Activated CD8-positive, alpha-beta memory T cell treated with anti-CD3 and anti-CD28 coated beads, Interleukin-2, amount 50 U/mL, for 4 hours (primary cell): Measurements from ENCODE around the gene PPP1R12C.
"Not testable (repeated sequence)": the region's sequence is repeated elsewhere in the genome, so short reads cannot be mapped to it uniquely, and the experiment has no call there.

Experiments used
- DNase-seq: peaks from one replicate; pipeline ENCODE4 v3.0.0-alpha.2; 2020

PPP1R12C gene

DNA sequence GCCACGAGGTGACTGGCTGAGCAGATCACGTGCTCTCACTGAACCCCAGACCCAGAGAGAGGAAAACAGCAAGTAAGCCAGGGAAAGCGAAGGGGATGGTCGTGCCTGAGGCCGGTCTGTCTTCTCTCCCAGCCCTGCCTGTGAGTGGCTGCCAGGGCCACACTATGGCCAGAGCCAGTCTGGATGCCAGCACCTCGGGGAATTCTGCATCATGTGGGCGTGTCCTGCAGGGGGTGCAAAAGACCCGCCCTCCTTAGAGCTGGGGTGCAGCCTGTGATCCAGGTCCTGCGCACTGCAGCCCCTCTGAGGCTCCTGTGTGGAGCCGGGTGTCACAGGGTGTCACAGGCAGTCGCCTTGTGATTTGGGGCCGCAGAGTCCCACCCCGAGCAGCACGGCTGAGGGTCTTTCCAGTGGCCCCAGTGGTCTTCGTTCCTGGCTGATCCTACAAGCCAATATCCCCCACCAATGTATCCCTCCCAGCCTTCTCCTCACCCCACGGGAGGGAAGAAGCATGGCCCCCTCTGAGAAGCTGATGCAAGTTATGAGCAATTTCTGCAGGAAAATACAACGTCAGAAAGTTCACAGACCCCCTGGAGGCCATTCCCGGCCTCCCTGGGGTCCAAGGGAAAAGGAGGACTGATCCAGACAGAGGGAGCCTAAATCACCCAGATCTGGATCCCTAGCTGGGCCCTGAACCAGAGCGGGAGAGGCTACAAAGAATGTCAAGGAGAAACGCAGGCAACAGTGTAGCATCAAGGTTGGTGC lies 7.7 kb downstream of the PPP1R12C start:
- no peak for DNase-seq

DNA sequence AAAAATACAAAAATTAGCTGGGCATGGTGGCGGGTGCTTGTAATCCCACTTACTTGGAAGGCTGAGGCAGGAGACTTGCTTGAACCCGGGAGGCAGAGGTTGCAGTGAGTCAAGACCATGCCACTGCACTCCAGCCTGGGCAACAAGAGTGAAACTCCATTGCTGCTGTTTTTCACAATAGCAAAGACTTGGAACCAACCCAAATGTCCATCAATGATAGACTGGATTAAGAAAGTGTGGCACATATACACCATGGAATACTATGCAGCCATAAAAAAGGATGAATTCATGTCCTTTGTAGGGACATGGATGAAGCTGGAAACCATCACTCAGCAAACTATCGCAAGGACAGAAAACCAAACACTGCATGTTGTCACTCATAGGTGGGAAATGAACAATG lies 10.2 kb downstream of the PPP1R12C start:
- not testable (repeated sequence) for DNase-seq

DNA sequence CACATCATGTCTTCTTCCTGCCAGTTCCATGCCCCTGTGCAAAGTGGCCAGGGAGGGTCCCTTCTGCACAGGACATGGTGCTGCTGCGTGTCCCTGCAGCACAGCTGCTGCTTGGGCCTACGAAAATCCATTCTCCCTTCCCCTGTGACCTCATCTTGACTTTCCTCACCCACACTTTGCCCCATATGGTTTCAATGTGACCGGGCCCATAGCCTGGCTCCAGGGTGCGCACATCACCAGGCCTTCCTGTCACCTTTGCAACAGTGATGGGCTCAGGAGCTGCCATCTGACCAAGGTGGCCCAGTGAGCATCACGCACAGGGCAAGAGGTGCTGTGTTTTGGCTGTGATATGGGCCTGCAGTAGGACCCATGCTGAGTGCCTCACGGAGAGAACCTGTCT lies 10.8 kb downstream of the PPP1R12C start:
- DNase-seq, result no peak

DNA sequence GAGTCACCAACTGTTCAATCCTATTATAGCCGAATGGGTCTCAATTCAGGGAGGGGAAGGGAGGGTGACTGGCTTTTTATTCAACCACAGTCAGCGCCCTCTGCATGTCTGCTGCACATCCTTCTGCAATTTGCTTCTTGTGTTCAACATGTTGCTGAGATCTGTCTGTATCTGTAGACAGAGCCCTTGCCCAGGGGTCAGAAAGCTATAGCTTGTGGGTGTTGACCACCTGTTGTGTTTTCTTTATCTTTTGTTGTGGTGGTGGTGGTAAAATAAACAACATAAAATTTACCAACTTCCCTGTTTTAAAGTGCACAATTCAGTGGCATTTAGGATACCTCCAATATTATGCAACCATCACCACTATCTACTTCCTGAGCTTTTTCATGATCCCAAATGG lies 12.2 kb downstream of the PPP1R12C start:
- DNase-seq, result no peak

DNA sequence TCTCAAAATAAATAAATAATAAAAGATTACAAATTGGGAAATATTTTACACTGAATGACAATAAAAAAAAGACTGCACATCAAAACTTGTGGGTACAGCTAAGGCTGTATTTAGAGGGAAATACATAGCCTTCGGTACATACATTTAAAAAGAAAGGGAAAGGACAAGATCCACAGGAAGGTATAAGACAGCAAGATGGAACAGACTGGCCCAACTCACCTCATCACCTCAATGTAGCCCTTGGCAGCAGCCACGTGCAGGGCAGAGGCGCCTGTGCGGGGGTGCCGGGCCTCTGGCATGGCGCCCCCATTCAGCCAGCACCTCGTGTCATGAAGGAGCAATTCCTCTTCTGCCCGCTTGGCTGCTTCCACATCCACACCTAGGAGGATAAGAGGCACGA lies 14.2 kb downstream of the PPP1R12C start:
- DNase-seq, result no peak

DNA sequence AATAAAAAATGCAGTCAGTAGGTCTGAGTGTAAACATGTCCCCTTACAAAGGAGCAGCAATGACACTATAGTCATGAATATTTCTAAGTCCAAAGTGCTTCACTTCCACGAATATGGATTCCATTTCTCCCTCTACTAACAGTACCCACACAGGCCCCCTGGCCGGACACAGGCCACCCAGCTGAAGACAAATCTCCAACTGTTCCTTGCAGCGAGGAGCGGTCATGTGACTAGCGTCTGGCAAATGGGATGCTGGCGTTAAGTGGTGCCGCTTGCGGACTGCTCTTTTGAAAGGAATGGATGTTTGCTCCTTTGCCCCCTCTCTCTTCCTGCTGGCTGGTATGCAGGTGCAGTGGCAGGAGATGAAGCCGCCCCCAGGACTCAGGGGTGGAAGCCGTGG lies 16.2 kb downstream of the PPP1R12C start:
- DNase-seq, result no peak

DNA sequence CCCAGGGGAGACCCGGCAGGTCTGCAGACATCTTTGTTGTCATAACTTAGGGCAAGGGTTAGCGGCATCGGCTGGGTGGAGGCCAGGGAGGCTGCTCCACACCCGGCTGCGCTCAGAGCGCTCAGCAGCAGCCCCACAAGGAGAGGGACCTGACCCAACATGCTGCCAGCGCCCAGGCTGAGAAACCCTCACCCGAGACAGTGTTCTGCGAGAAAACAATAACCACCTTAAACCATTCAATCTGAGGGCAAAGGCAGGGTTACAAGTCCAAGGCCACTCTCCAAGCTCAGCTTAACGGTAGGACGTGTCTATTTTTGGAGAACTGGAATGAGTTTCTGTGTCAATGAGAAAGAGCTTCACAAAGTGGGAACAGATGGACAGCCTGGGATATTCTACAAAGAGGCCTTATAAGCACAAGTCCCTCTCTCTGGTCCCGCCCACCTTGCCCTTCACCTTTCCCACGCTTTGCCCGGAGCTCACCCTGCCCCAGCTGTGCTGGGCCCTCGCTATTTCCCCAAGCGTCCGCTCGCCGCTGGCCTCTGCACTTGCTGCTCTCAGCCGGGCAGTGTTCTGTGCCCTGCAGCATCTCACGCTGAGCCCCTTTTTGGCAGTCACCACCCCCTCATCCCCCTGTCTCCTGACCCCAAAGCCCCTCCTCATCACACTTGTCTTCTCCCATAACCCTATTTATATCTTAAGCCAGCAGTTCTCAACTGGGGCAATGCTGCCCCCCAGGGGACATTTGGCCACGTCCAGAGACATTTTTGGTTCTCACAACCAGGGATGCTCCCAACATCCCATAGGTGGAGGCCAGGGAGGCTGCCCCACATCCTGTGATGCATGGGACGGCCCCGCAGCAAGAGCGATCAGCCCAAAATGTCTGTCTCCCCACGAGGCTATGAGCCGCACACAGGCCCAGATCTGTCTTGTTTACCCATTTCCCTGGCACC lies 17.6 kb downstream of the PPP1R12C start:
- DNase-seq, result no peak

DNA sequence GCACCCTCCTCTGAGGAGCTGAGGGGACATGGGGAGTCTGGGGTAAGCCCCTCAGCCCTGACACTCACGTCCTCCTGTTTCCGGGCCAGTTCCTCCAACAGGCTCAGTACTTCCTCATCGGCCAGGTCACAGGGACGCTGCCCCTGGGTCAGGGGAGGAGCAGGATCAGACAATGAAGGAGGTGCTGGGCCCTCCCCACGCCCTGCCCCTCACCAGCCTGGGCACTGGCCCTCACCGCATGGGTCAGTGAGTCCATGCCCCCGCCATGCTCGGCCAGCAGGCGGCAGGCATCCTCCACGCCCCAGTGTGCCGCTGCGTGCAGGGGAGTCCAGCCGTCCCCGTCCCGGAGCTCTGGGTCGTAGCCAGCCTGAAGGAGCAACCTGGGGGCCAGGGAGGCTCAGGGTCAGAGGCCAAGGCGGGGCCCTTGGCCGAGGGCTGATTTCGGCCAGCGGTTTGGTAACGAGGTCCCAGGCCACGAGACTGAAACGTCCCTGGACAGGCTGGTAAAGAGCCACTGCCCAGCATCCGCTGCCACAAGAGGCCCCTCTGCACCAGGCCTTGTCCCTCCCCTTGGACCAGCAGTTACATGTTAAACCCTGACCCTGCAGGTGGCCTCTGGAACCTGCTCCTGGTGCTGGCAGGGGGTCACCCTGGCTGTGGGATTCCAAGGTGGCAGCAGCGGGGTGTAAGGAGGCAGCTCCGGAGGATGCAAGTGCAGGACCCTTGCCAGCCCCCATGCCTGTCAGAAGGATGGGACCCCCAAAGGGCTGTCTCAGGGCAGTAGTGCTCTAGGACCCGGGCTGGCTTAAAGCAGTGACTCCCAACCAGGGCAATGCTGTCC lies 18.5 kb downstream of the PPP1R12C start:
- DNase-seq, result no peak

DNA sequence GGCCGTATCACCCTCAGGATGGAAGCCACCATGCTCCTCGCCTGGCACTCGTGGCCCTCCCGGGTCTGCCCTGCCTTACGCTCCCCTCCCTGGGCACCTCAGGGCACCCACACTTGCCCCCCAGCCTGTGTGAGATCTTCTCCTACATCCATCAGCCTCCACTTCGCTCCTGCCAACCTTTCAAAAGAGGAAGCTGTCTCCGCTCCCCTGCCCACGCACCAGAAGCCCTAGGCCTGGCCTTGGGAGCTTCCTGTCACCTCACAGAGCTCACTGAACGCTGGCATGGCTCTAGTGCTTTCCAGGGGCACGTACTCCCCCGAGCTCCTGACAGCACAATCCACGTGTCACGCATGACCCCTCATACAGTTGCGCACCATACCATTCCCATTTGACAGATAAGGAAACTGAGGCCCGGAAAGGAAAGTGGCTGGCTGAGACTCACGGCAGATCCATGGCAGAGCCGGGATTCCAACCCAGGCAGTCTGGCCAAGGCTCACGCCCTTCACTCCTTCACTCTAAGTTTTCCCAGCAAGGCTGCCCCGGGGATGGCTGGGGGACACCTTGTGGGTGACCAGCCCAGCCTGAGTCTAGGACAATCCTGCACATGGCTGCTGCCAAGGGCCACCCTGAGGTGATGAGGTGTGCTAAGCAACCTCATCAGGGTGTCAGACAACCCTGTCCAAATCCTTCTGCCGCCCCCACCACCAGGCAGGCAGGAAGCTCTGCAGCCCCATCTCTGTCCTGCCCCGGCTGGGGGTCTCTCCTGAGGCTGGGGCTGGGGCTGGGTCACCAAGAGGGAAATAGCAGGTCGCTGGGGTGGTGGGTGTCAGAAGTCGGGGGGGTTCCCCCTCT lies 19.3 kb downstream of the PPP1R12C start:
- DNase-seq, result no peak

DNA sequence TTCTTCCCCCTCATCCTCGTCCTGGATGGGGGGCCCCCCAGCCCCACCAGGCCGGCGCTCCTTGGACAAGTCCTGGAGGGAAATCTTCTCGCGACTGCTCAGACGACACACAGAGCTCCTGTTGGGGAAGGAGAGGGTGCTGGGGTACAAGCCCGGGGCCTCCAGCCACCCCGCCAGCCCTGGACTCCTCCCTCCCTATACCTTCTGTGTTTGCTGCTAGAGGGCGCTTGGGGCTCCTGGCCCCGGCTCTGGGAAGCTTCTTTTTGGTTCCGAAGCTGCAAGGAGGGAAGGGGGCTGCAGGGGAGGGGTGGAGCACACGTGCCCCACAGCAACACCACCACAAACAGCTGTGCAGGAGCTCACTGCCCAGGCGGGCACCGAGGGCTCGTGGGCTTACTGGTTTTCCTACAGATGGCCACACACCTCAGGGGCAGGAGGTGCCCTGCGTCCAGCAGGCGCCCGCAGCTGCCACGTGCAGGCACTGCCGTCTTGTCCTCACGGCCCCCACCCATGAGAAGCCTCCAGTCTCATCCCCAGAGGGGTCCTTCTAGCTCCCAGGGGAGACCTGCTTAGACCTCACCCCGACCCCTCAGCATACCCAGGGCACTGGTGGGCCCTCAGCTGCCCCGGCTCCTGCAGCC lies 21.3 kb downstream of the PPP1R12C start:
- no peak for DNase-seq

DNA sequence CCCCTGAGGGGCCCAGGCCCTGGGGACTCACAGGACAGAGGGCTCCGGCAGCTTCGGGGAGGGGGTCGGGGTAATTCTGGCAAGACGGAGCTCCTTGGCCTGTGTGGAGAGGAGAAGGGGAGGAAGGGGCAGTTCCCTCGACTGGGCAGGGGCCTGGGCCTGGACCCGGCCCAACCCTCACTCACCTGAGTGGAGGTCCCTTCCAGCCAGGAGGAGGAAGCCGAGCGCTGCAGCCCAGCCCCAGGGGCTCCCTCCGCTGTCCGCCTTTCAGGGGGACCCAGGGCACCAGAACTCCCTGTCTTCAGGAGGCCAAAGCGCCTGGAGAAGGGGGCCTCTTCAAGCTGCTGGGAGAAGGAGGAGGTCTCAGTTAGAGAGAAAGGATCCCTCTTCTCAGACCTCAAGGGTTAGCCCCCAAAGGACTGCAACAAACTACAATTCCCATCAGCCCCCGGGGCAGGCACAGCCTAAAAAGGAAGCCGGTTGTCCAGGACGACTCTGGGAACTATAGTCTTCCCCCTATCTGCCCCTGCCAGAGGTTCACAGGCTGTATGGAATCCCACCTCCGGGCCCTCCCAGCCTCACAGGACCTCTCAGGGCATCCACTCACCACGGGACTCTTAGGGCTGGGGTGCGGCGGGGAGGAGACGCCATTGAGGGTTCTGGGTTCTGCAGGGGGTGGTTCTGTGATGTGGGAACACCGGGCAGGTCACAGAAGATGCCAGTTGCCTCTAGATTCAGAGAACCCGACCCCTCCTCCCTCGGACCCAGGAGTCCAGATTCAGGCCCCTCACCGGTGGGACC lies 22.0 kb downstream of the PPP1R12C start:
- DNase-seq, result no peak

DNA sequence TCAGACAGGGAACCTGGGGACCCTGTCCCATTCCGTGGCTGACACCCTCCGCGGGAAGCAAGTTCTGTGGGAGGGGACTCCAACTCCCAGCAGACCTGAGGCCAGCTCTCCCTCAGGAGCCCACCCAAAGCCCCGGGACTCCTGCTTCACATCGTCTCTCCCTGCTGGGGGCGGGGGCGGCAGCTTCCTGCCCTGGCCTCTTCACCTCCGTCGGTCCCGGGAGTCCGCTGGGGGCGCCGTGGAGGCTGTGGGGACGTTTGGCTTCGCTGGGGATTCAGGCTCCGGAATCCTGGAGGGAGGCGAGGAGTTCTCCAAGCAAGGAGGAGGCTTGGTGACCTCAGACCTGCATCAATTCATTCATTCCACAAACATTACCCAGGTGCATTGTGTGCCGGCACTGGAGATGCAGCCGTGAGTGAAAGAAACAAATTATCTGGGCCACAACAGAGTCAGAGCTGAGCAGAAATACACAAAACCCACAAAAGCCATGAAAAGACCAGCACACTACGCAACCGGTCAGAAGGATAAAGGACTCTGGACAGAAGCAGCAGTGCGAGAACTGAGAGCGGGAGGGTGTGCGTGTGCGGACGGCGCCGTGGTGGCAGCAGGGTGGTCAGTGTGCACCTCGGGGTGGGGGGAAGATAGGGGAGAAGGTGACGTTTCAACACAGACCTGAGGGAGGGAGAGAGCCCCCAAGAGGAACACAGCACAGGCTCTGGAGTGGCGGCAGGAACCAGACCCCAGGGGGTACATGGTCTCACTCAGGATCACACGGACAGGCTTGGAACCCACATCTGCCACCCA lies 22.8 kb downstream of the PPP1R12C start:
- DNase-seq, result no peak

DNA sequence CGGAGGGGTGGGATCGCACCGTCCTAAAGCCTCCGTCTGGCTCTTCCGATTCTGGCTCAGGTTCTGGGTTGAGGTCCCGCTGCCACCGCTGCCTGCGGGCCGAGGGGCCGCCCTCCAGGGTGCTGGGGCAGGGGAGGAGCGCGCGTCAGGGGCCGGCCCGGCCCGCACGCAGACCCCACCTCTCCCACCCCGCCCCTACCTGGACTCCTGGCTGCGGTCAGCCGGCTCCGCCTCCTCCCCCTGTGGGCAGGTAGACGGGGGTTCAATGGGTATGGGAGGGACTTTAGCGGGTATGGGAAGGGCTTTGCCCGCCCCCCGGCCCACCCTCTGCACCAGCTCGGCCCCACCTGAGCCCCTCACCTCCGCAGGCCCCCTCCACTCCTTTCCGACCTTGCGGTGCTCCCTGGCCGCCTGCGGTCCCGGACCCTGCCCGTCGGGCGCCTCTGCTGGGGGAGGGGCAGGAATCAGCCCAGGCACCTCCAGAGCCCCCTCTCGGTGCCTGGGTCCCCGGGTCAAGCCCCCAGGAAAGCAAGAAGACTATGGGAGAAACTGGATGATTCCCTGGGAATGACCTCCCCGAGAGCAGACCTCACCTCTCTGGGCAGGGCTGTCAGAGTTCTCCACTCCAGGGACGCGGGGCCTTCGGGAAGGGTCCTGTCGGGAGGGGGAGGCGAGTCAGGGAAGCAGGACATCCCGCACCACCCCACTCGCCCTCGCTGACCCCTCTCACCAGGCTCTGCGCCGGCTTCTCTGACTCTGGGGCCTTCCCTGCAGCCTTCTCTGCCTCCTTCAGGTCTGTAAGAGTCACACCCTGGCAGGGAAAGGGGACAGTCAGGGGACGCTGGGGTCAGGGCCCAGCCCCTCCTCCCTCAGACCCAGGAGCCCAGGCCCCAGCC lies 24.8 kb downstream of the PPP1R12C start:
- DNase-seq, result no peak

DNA sequence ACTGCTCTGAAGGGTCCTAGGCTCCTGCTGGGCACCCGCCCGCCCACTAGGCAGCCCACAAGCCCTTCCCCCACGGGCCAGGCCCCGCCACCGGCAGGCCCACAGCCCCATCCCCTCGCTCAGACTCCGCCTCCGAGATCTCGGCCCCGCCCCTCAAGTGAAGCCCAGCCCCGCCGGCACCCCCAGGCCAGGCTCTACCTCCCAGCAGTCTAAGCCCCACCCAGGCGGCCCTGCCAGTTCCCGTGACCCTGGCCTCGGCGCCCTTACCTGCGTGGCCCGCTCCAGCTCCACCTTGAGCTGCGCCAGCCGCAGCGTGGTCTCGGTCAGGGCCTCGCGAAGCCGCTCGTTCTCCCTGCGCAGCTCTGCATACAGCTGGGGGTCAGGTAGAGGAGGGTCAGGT lies 25.5 kb downstream of the PPP1R12C start:
- DNase-seq, result no peak

DNA sequence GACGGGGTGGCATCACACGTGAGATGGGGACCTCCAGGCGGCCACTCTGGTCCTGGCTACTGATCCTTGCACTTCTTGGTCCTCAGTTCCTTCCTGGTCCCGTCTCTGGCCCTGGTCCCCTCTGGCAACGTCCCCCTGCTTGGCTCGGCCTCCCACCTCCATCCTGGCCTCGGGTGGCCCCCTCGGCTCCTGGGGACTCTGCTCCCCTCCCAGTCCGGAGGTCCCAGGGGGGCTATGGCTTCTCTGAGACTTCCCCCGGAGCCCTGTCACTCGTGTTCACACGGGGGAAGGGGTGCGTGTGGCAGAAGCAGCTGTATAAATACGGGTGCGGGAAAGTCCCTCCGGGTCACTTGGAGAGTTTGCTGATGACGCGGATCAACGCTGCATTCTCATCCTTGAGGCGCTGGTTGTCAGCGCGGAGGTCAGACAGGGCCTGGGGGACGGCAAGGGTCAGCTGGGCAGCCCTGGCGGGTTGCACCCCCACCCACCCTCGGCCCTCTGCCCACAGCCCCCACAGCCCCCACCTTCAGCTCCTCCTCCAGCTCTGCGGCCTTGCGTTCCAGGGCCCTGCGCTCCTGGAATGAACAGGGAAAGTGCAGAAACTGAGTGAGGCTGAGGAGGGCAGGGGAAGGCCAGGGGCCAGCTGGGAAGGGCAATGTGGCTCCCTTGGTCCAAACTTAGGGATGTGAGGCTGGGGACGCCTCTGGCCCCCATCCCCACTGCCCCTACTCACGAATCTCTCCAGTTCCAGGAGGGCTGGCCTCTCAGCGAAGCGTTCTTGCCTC lies 26.1 kb downstream of the PPP1R12C start:
- no peak for DNase-seq

DNA sequence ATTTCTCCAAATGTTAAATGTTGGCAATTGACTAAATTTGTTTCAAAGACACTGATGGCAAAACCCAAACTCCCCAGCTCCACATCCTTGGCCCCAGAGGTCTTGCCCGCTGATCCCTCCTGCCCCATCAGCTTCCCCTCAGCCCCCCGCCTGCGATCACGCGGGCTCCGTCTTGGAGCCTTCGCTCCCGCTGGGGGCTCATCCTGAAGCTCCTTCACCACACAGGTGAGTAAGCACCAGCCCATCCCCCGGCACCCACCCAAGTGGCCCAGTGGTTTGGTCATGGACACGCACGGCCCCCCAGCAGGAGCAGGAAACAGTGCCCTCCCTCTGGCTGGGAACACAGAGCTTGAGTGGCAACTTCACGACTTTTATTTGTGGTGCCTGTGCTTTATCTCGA lies 26.9 kb downstream of the PPP1R12C start:
- DNase-seq, result no peak

DNA sequence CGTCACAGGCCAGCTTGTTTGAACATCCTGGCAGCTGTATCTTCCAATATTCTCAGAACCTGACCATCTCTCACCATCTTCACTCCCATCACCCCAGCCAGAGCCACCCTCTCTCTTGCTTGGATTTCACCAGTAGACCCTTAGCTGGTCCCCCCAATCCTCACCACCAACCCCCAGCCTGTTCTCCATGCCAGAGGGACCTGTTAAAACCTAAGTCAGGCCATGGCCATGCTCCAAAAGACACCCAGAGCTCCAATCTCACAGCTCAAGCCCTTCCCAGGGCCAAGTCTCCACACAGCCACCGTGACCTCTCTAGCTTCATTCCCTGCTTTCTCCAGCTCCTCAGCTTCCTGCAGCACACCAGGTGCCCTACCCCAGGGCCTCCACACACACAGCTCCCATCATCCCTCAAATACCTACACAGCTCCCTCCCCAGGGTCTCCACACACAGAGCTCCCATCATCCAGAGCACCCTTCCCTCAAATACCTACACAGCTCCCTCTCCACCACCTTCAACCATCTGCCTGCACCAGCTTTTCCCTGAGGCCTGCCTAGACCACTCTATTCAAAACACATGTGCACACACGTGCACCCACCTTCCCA lies 28.0 kb downstream of the PPP1R12C start:
- no peak for DNase-seq
